Liver (tissue), 9 donors: Measurements from ENCODE around the gene HOXC10. TPM values are rescaled to one million over a fixed set of nuclear protein-coding genes. Genes with fewer than 3 reads are reported as not detected.

ENCODE experiments used
- DNase-seq: peaks from one replicate; pipeline ENCODE4 v3.0.0-alpha.2; 2017; ENCODE audit warnings: low spot score
- H3K27ac ChIP-seq, 2 donors: one replicate each; pipeline ENCODE4 v1.7.0; 2013; ENCODE audit warnings: inconsistent platforms in 2 of 2, low read length in 2 of 2, control low read depth in 1 of 2, low read depth in 1 of 2, mild to moderate bottlenecking in 1 of 2
- H3K27me3 ChIP-seq, 4 donors: one replicate each; pipeline versions ENCODE4 v1.6.1 to v1.7.0; 2013; ENCODE audit warnings: low read length in 3 of 4, inconsistent platforms in 1 of 4, mild to moderate bottlenecking in 1 of 4, moderate library complexity in 1 of 4; ENCODE audit not compliant: control insufficient read depth in 4 of 4, insufficient read depth in 4 of 4
- H3K36me3 ChIP-seq, 4 donors: one replicate each; pipeline versions ENCODE4 v1.6.1 to v1.7.0; 2013; ENCODE audit warnings: low read length in 3 of 4, mild to moderate bottlenecking in 3 of 4, low read depth in 1 of 4, moderate library complexity in 1 of 4; ENCODE audit not compliant: control insufficient read depth in 4 of 4, insufficient read depth in 3 of 4
- H3K4me1 ChIP-seq, 4 donors: one replicate each; pipeline versions ENCODE4 v1.6.1 to v1.7.0; 2013; ENCODE audit warnings: low read length in 3 of 4, mild to moderate bottlenecking in 3 of 4, moderate library complexity in 1 of 4; ENCODE audit not compliant: control insufficient read depth in 4 of 4, insufficient read depth in 4 of 4
- H3K4me3 ChIP-seq, 3 donors: one replicate each; pipeline versions ENCODE4 v1.6.1 to v1.7.0; 2013; ENCODE audit warnings: low read length in 3 of 3, control low read depth in 1 of 3, low read depth in 1 of 3, mild to moderate bottlenecking in 1 of 3
- H3K9ac ChIP-seq, 2 donors: one replicate each; pipeline ENCODE4 v1.7.0; 2013; ENCODE audit warnings: low read length in 2 of 2, mild to moderate bottlenecking in 2 of 2, moderate library complexity in 2 of 2, control low read depth in 1 of 2, low read depth in 1 of 2
- H3K9me3 ChIP-seq, 4 donors: one replicate each; pipeline versions ENCODE4 v1.6.1 to v1.7.0; 2013; ENCODE audit warnings: low read length in 3 of 4; ENCODE audit not compliant: control insufficient read depth in 4 of 4
- ATF3 ChIP-seq: IDR thresholded peaks from 2 replicates; pipeline ENCODE4 v1.6.1; 2016; ENCODE audit warnings: antibody characterized with exemption
- EGR1 ChIP-seq, 2 donors: IDR thresholded peaks; 2 replicates each; pipeline ENCODE4 v1.6.1; 2016 to 2018; ENCODE audit warnings: antibody characterized with exemption in 2 of 2, low read depth in 2 of 2
- FOXA1 ChIP-seq: IDR thresholded peaks from 2 replicates; pipeline ENCODE4 v1.6.1; 2016; ENCODE audit warnings: antibody characterized with exemption
- HNF4A ChIP-seq, 2 donors: conservative IDR thresholded peaks; 2 replicates each; pipeline ENCODE4 v1.6.1; 2016; ENCODE audit warnings: antibody characterized with exemption in 2 of 2, mild to moderate bottlenecking in 2 of 2
- HNF4G ChIP-seq: IDR thresholded peaks from 2 replicates; pipeline ENCODE4 v1.6.1; 2016; ENCODE audit warnings: antibody characterized with exemption
- JUND ChIP-seq, 2 donors: IDR thresholded peaks; 2 replicates each; pipeline ENCODE4 v1.6.1; 2016; ENCODE audit warnings: antibody characterized with exemption in 2 of 2
- NR2F2 ChIP-seq: IDR thresholded peaks from 2 replicates; pipeline ENCODE4 v1.6.1; 2016; ENCODE audit warnings: antibody characterized with exemption
- RXRA ChIP-seq, 2 donors: IDR thresholded peaks; 2 replicates each; pipeline ENCODE4 v1.6.1; 2017 to 2018; ENCODE audit warnings: antibody characterized with exemption in 2 of 2, mild to moderate bottlenecking in 1 of 2
- SP1 ChIP-seq: IDR thresholded peaks from 2 replicates; pipeline ENCODE4 v1.6.1; 2018; ENCODE audit warnings: antibody characterized with exemption, mild to moderate bottlenecking
- TAF1 ChIP-seq: conservative IDR thresholded peaks from 2 replicates; pipeline ENCODE4 v1.6.1; 2016; ENCODE audit warnings: antibody characterized with exemption, mild to moderate bottlenecking
- YY1 ChIP-seq: IDR thresholded peaks from 2 replicates; pipeline ENCODE4 v1.6.1; 2016; ENCODE audit warnings: antibody characterized with exemption, mild to moderate bottlenecking
- WGBS: extraction: QIAGEN DNeasy Blood & Tissue Kit; methylation state at CpG from one replicate; pipeline ENCODE4 v1.1.7; 2013; 5-methylcytosine and 5-hydroxymethylcytosine counted together
- polyA plus RNA-seq, 2 donors: library from polyadenylated mRNA; stranded (reverse) in 1 of 2; unstranded in 1 of 2; fragments of 200-250 nt in 1 of 2; fragments of >200 nt in 1 of 2; fragmentation: Nextera tagmentation in 1 of 2; extraction: Ambion mirVana in 1 of 2; gene quantifications; one replicate each; pipeline versions ENCODE4 v1.2.1 to v1.2.3, GENCODE V29; 2013 to 2015
- total RNA-seq, 2 donors: library from RNA; depleted of rRNA; stranded (reverse); fragments of >200 nt; gene quantifications; one replicate each; pipeline ENCODE4 v1.2.3, GENCODE V29; 2014
- TF ChIP-seq, protein P1 (sequence below): IDR thresholded peaks from 2 replicates; pipeline ENCODE4 v1.6.1; 2016; ENCODE audit warnings: antibody characterized with exemption, mild to moderate bottlenecking
- donor health status: healthy.
- donor health status: healthy.
- donor health status: healthy.
- donor health status: healthy.
- donor health status: healthy.

The HOXC10 gene
- total and polyA plus RNA-seq, 4 donors = not detected

DNA sequence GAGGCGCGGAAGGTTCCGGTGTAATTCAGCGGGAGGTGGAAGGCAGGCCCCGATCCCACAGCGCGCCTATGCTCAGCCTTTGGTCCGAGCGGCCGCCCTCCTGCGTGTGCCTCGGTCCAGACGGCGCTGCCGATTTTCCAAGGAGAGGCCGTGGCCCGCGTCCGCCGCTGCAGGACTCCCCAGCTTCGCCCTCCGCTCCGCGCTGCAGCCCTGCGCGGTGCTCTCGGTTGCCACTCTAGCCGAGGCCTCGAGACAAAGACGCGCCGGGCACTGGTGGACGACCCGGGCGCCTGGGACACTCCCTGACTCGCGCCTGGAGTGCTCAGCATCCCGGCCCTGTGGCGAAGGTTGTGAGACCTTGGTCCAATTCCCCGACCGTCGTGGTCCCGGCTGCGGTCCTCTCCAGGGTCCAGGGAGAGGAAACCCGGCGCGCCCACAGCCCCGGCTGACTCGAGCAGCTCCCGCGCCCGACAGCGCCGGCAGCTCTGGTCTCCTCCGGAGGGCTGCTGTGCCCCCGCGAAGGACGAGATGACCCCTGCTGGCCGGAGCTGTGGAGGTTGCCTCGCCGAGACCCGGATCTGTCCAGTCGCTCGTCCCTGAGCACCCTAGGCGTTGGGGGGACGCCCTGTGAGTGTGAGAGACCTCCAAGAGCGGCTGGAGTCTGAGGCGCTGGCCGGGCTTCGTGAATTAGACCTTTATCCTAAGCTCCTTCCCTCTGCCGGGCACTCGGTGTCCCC lies 23.8 kb upstream of the HOXC10 start:
- Histone ChIP-seq H3K27me3 (peaks cover 3 to 58% (median 36%) of the 10 kb centered on the region in 4 donors), H3K36me3 (no peaks in the 10 kb centered on the region), H3K9ac (no peak overlapping the region), H3K9me3 (peaks cover 0 to 3% (median 0%) of the 10 kb centered on the region in 4 donors), H3K27ac (no peak overlapping the region), H3K4me1 (peaks cover 0 to 5% (median 1%) of the 10 kb centered on the region in 4 donors), H3K4me3 (no peak overlapping the region)
- no peak for DNase-seq
- 4% methylated on average over 72 of the region's 72 CpGs for WGBS
- TF ChIP-seq TAF1 (no peak), FOXA1 (no peak), HNF4A (conservative IDR thresholded peaks at IDR 0.05) (no peak)

DNA sequence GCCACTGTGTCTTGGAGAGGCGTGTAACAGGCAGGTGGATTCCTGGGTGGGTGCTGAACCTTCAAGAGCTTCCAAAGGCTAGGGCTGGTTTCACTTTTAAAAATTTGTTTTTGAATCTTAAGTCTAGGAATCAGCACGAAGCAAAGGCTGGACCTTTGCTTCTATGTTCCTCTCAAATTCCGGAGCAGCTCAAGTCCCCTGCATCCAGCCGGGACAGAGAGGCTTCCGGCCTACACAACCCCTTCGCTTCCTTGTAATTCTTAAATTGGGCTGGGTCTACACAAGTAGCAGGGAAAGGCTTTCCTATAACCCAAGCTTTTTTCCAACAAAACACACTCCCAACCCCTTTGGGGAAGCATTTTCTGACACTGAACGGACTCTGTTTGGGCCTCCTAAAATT lies 21.9 kb upstream of the HOXC10 start:
- WGBS = 24% methylated on average over 7 of the region's 7 CpGs
- Histone ChIP-seq H3K4me1 (peaks cover 0 to 7% (median 4%) of the 10 kb centered on the region in 4 donors), H3K27ac (no peak overlapping the region), H3K4me3 (no peak overlapping the region), H3K9me3 (peaks cover 0 to 3% (median 0%) of the 10 kb centered on the region in 4 donors), H3K36me3 (no peaks in the 10 kb centered on the region), H3K27me3 (peaks cover 3 to 67% (median 42%) of the 10 kb centered on the region in 4 donors), H3K9ac (no peak overlapping the region)
- TF ChIP-seq RXRA (IDR thresholded peaks at IDR 0.05) = no peak
- no peak for TF ChIP-seq HNF4A (conservative IDR thresholded peaks at IDR 0.05)
- no peak for TF ChIP-seq NR2F2
- TF ChIP-seq ATF3 = no peak
- TF ChIP-seq EGR1 (IDR thresholded peaks at IDR 0.05; ENCODE audit: low read depth in 2 of 2) = no peak
- TF ChIP-seq, protein P1, sequence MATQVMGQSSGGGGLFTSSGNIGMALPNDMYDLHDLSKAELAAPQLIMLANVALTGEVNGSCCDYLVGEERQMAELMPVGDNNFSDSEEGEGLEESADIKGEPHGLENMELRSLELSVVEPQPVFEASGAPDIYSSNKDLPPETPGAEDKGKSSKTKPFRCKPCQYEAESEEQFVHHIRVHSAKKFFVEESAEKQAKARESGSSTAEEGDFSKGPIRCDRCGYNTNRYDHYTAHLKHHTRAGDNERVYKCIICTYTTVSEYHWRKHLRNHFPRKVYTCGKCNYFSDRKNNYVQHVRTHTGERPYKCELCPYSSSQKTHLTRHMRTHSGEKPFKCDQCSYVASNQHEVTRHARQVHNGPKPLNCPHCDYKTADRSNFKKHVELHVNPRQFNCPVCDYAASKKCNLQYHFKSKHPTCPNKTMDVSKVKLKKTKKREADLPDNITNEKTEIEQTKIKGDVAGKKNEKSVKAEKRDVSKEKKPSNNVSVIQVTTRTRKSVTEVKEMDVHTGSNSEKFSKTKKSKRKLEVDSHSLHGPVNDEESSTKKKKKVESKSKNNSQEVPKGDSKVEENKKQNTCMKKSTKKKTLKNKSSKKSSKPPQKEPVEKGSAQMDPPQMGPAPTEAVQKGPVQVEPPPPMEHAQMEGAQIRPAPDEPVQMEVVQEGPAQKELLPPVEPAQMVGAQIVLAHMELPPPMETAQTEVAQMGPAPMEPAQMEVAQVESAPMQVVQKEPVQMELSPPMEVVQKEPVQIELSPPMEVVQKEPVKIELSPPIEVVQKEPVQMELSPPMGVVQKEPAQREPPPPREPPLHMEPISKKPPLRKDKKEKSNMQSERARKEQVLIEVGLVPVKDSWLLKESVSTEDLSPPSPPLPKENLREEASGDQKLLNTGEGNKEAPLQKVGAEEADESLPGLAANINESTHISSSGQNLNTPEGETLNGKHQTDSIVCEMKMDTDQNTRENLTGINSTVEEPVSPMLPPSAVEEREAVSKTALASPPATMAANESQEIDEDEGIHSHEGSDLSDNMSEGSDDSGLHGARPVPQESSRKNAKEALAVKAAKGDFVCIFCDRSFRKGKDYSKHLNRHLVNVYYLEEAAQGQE = no peak
- no peak for DNase-seq

- H3K4me3 ChIP-seq = no peak overlapping the region
- no peak overlapping the region for H3K27ac ChIP-seq
- no peak overlapping the region for H3K9ac ChIP-seq
- H3K4me1 ChIP-seq = peaks cover 0 to 7% (median 4%) of the 10 kb centered on the region in 4 donors
- TF ChIP-seq ATF3 = no peak
- no peak for TF ChIP-seq HNF4G
- no peak for TF ChIP-seq HNF4A (conservative IDR thresholded peaks at IDR 0.05)
- no peak for TF ChIP-seq NR2F2
- no peak for TF ChIP-seq FOXA1
- TF ChIP-seq SP1 = no peak
- TF ChIP-seq YY1 = no peak
- no peak for TF ChIP-seq EGR1 (IDR thresholded peaks at IDR 0.05; ENCODE audit: low read depth in 2 of 2)
- TF ChIP-seq JUND (IDR thresholded peaks at IDR 0.05) = no peak
- H3K36me3 ChIP-seq = no peaks in the 10 kb centered on the region
- no peak for DNase-seq
- H3K9me3 ChIP-seq = peaks cover 0 to 3% (median 0%) of the 10 kb centered on the region in 4 donors
- 9% methylated on average over 38 of the region's 38 CpGs for WGBS
- H3K27me3 ChIP-seq = peaks cover 0 to 67% (median 44%) of the 10 kb centered on the region in 4 donors
Measured at GRCh38 chr12:53963434-53964314, 21.3 kb upstream of the HOXC10 start.
